ENCODE data around the gene NPFF. TPM values are rescaled to one million over a fixed set of nuclear protein-coding genes. Genes with fewer than 3 reads are reported as not detected.
"Not testable (repeated sequence)": the region's sequence is repeated elsewhere in the genome, so short reads cannot be mapped to it uniquely, and the experiment has no call there.

The NPFF gene
- polyA plus RNA-seq, 3 donors = 0.29 TPM; not detected in 2

- H3K36me3 ChIP-seq (replicated peaks in 1 of 2; ENCODE audit: control insufficient read depth in 1 of 2, insufficient read depth in 2 of 2, low read length in 2 of 2) = peaks cover 36 to 63% of the 10 kb centered on the region in 2 donors
- H3K9ac ChIP-seq (ENCODE audit: insufficient read depth, low read length, poor library complexity, severe bottlenecking) = no peak overlapping the region
- H3K4me3 ChIP-seq (replicated peaks in 1 of 3; ENCODE audit: low read depth in 2 of 3, low read length in 3 of 3) = no peak overlapping the region
- H3K4me3 Mint-ChIP-seq = no peak overlapping the region
- no peak for DNase-seq
- no peaks in the 10 kb centered on the region for H3K4me1 Mint-ChIP-seq
- intact Hi-C loops (cut with micrococcal nuclease) = no loop called here
- H3K27ac Mint-ChIP-seq = peak overlapping the region in 2 of 7 donors; percentile 2 to 10
- H3K4me1 ChIP-seq (ENCODE audit: control insufficient read depth in 1 of 2, insufficient read depth in 2 of 2, low read length in 2 of 2) = no peaks in the 10 kb centered on the region
- no peaks in the 10 kb centered on the region for H3K27me3 ChIP-seq (ENCODE audit: control insufficient read depth in 2 of 2, insufficient read depth in 2 of 2, low read length in 2 of 2)
- H3K36me3 Mint-ChIP-seq = peaks cover 39 to 60% of the 10 kb centered on the region in 2 donors
- no peaks in the 10 kb centered on the region for H3K9me3 Mint-ChIP-seq
- H3K27ac ChIP-seq (ENCODE audit: low read depth in 1 of 2, low read length in 2 of 2) = peak overlapping the region in 1 of 2 donors; percentile 26
- H3K79me2 ChIP-seq (ENCODE audit: insufficient read depth, low read length) = peaks cover 7% of the 10 kb centered on the region
- WGBS (ENCODE audit: insufficient coverage) = no CpG with 5 or more reads among the region's 2 CpGs
- H2AFZ ChIP-seq (ENCODE audit: insufficient read depth, low read depth, low read length, poor library complexity, severe bottlenecking) = no peak overlapping the region
- H3K4me2 ChIP-seq (replicated peaks; ENCODE audit: extremely low read depth, low read length, poor library complexity, severe bottlenecking) = no peak overlapping the region
- TF ChIP-seq CTCF (IDR thresholded peaks at IDR 0.05) = no peak
- no peaks in the 10 kb centered on the region for H3K27me3 Mint-ChIP-seq (ENCODE audit: low read depth in 3 of 3)
- no peaks in the 10 kb centered on the region for H3K9me3 ChIP-seq (replicated peaks in 1 of 2; ENCODE audit: control insufficient read depth in 1 of 2, insufficient read depth in 1 of 2, low read length in 2 of 2)
- no peaks in the 10 kb centered on the region for H4K20me1 ChIP-seq (ENCODE audit: insufficient read depth, low read length)
Measured at GRCh38 chr12:53551889-53552291, 44.6 kb upstream of the NPFF start.

DNA sequence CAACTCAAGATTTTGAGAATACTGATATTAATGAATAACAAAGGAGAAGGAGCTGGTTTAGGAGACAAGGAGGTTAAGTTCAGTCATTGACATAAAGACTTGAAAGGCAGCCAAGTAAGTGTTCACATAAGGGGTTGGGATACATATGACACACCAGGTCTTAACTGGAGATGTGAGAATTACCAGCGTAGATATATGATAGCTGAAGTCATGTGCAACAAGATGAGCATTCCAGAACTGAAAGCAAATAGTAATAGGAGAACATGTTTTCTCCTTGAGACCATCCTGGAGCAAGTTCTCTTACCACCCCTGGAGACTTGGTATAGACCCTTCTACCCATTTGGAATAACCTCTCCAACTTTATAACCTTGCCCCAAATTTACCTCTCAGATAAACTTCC is 43.3 kb upstream of the NPFF start:
- Mint-ChIP-seq H3K9me3 (no peaks in the 10 kb centered on the region), H3K4me1 (no peaks in the 10 kb centered on the region), H3K27me3 (ENCODE audit: low read depth in 3 of 3) (no peaks in the 10 kb centered on the region), H3K36me3 (peaks cover 39 to 57% of the 10 kb centered on the region in 2 donors), H3K4me3 (no peak overlapping the region), H3K27ac (peak overlapping the region in 1 of 7 donors; percentile 6)
- no peak for DNase-seq
- Histone ChIP-seq H3K27ac (ENCODE audit: low read depth in 1 of 2, low read length in 2 of 2) (no peak overlapping the region), H3K4me2 (replicated peaks; ENCODE audit: extremely low read depth, low read length, poor library complexity, severe bottlenecking) (no peak overlapping the region), H3K27me3 (ENCODE audit: control insufficient read depth in 2 of 2, insufficient read depth in 2 of 2, low read length in 2 of 2) (no peaks in the 10 kb centered on the region), H4K20me1 (ENCODE audit: insufficient read depth, low read length) (no peaks in the 10 kb centered on the region), H3K79me2 (ENCODE audit: insufficient read depth, low read length) (peaks cover 5% of the 10 kb centered on the region), H3K9me3 (replicated peaks in 1 of 2; ENCODE audit: control insufficient read depth in 1 of 2, insufficient read depth in 1 of 2, low read length in 2 of 2) (no peaks in the 10 kb centered on the region), H2AFZ (ENCODE audit: insufficient read depth, low read depth, low read length, poor library complexity, severe bottlenecking) (no peak overlapping the region), H3K36me3 (replicated peaks in 1 of 2; ENCODE audit: control insufficient read depth in 1 of 2, insufficient read depth in 2 of 2, low read length in 2 of 2) (peaks cover 36 to 63% of the 10 kb centered on the region in 2 donors), H3K4me1 (ENCODE audit: control insufficient read depth in 1 of 2, insufficient read depth in 2 of 2, low read length in 2 of 2) (no peaks in the 10 kb centered on the region), H3K9ac (ENCODE audit: insufficient read depth, low read length, poor library complexity, severe bottlenecking) (no peak overlapping the region), H3K4me3 (replicated peaks in 1 of 3; ENCODE audit: low read depth in 2 of 3, low read length in 3 of 3) (no peak overlapping the region)
- TF ChIP-seq CTCF (IDR thresholded peaks at IDR 0.05) = no peak
- WGBS (ENCODE audit: insufficient coverage) = 80% methylated on average over 1 of the region's 1 CpG
- intact Hi-C loops (cut with micrococcal nuclease) = no loop called here

GRCh38 chr12:53550131-53550530 is 42.8 kb upstream of the NPFF start:
- intact Hi-C loops (cut with micrococcal nuclease) = not testable (repeated sequence)

More at GRCh38 chr12:53550131-53550530, 42.8 kb upstream of the NPFF start:
- H3K27ac Mint-ChIP-seq = peak overlapping the region in 1 of 7 donors; percentile 6
- peaks cover 36 to 63% of the 10 kb centered on the region in 2 donors for H3K36me3 ChIP-seq (replicated peaks in 1 of 2; ENCODE audit: control insufficient read depth in 1 of 2, insufficient read depth in 2 of 2, low read length in 2 of 2)
- not testable (repeated sequence) for H3K27me3 ChIP-seq (ENCODE audit: control insufficient read depth in 2 of 2, insufficient read depth in 2 of 2, low read length in 2 of 2); H3K9ac ChIP-seq (ENCODE audit: insufficient read depth, low read length, poor library complexity, severe bottlenecking); DNase-seq; H3K27me3 Mint-ChIP-seq (ENCODE audit: low read depth in 3 of 3); H3K4me3 Mint-ChIP-seq; H3K4me1 Mint-ChIP-seq; H4K20me1 ChIP-seq (ENCODE audit: insufficient read depth, low read length); H3K79me2 ChIP-seq (ENCODE audit: insufficient read depth, low read length); H3K4me2 ChIP-seq (replicated peaks; ENCODE audit: extremely low read depth, low read length, poor library complexity, severe bottlenecking); H3K9me3 Mint-ChIP-seq; H3K27ac ChIP-seq (ENCODE audit: low read depth in 1 of 2, low read length in 2 of 2); H2AFZ ChIP-seq (ENCODE audit: insufficient read depth, low read depth, low read length, poor library complexity, severe bottlenecking); H3K4me3 ChIP-seq (replicated peaks in 1 of 3; ENCODE audit: low read depth in 2 of 3, low read length in 3 of 3); H3K4me1 ChIP-seq (ENCODE audit: control insufficient read depth in 1 of 2, insufficient read depth in 2 of 2, low read length in 2 of 2); H3K9me3 ChIP-seq (replicated peaks in 1 of 2; ENCODE audit: control insufficient read depth in 1 of 2, insufficient read depth in 1 of 2, low read length in 2 of 2)
- H3K36me3 Mint-ChIP-seq = peaks cover 38 to 57% of the 10 kb centered on the region in 2 donors
- WGBS (ENCODE audit: insufficient coverage) = 95% methylated on average over 4 of the region's 8 CpGs

Measured in CD14-positive monocyte (primary cell).